ENCODE data around the gene JARID2. TPM values are rescaled to one million over a fixed set of nuclear protein-coding genes. Genes with fewer than 3 reads are reported as not detected.

Gene JARID2
- total RNA-seq, 2 experiments from 2014 or later: 19.0 to 19.5 TPM

GRCh38 chr6:15395087-15395486 lies 149.2 kb downstream of the JARID2 start:
- TF ChIP-seq EZH2phosphoT487 (IDR thresholded peaks at IDR 0.05; ENCODE audit: borderline replicate concordance, low read depth, low read length): no peak
- no peak for TF ChIP-seq CTCF (conservative IDR thresholded peaks at IDR 0.05; ENCODE audit: low read length)
- no peak overlapping the region for H3K4me3 ChIP-seq (ENCODE audit: low read depth, low read length, poor library complexity, severe bottlenecking)
- H3K79me2 ChIP-seq (ENCODE audit: insufficient read depth, low read depth, low read length): no peaks in the 10 kb centered on the region
- no peak overlapping the region for H2AFZ ChIP-seq (ENCODE audit: low read length)
- H3K9me3 ChIP-seq (ENCODE audit: low read length): peaks cover 5% of the 10 kb centered on the region; the same call in 1 of the 2 replicates
- H3K27ac ChIP-seq (ENCODE audit: low read depth, low read length, poor library complexity, severe bottlenecking): no peak overlapping the region
- H3K4me2 ChIP-seq (ENCODE audit: low read length): no peak overlapping the region
- peaks cover 6% of the 10 kb centered on the region; the same call in 1 of the 2 replicates for H4K20me1 ChIP-seq (ENCODE audit: insufficient read depth, low read length)
- H3K9me2 ChIP-seq (ENCODE audit: insufficient read depth, low read length): no peaks in the 10 kb centered on the region; the same call in 1 of the 2 replicates
- H3K36me3 ChIP-seq (ENCODE audit: insufficient read depth, low read length): no peaks in the 10 kb centered on the region
- DNase-seq (ENCODE audit: low spot score): no peak
- ChIA-PET POLR2A (interaction anchor here (0.6 to 0.7 kb wide), 2 partner anchors 60 to 892 kb away, joined by 3 to 4 read pairs; no protein-coding TSS in a partner anchor), CTCF (ENCODE audit: unreplicated experiment) (no interaction called here)
- BruUV-seq (replicated peaks): no TSS peak
- intact Hi-C loops (cut with micrococcal nuclease; ENCODE audit: unreplicated experiment): no loop called here
- H3K4me1 ChIP-seq (ENCODE audit: insufficient read depth, low read length, poor library complexity, severe bottlenecking): peaks cover 4% of the 10 kb centered on the region

- Histone ChIP-seq H4K20me1 (ENCODE audit: insufficient read depth, low read length) (peaks cover 3% of the 10 kb centered on the region; the same call in 1 of the 2 replicates), H3K9me2 (ENCODE audit: insufficient read depth, low read length) (no peaks in the 10 kb centered on the region; the same call in 1 of the 2 replicates), H3K27ac (ENCODE audit: low read depth, low read length, poor library complexity, severe bottlenecking) (no peak overlapping the region), H3K79me2 (ENCODE audit: insufficient read depth, low read depth, low read length) (no peaks in the 10 kb centered on the region), H3K36me3 (ENCODE audit: insufficient read depth, low read length) (no peaks in the 10 kb centered on the region), H3K4me2 (ENCODE audit: low read length) (no peak overlapping the region), H3K9me3 (ENCODE audit: low read length) (peaks cover 5% of the 10 kb centered on the region; the same call in 1 of the 2 replicates), H2AFZ (ENCODE audit: low read length) (no peak overlapping the region), H3K4me3 (ENCODE audit: low read depth, low read length, poor library complexity, severe bottlenecking) (no peak overlapping the region), H3K4me1 (ENCODE audit: insufficient read depth, low read length, poor library complexity, severe bottlenecking) (no peaks in the 10 kb centered on the region)
- TF ChIP-seq CTCF (conservative IDR thresholded peaks at IDR 0.05; ENCODE audit: low read length) (no peak), EZH2phosphoT487 (IDR thresholded peaks at IDR 0.05; ENCODE audit: borderline replicate concordance, low read depth, low read length) (no peak)
- ChIA-PET POLR2A (interaction anchor here (1.3 kb wide), 1 partner anchor 10 kb away, joined by 3 read pairs; no protein-coding TSS in a partner anchor), CTCF (ENCODE audit: unreplicated experiment) (no interaction called here)
- BruUV-seq (replicated peaks): no TSS peak
- intact Hi-C loops (cut with micrococcal nuclease; ENCODE audit: unreplicated experiment): no loop called here
- no peak for DNase-seq (ENCODE audit: low spot score)
These were observed 150.9 kb downstream of the JARID2 start for GRCh38 chr6:15396808-15397207.

- Histone ChIP-seq H2AFZ (ENCODE audit: low read length) (no peak overlapping the region), H3K27ac (ENCODE audit: low read depth, low read length, poor library complexity, severe bottlenecking) (no peak overlapping the region), H3K9me3 (ENCODE audit: low read length) (peaks cover under 1% of the 10 kb centered on the region; the same call in 1 of the 2 replicates), H3K79me2 (ENCODE audit: insufficient read depth, low read depth, low read length) (no peaks in the 10 kb centered on the region), H3K36me3 (ENCODE audit: insufficient read depth, low read length) (no peaks in the 10 kb centered on the region), H3K4me3 (ENCODE audit: low read depth, low read length, poor library complexity, severe bottlenecking) (no peak overlapping the region), H3K4me2 (ENCODE audit: low read length) (no peak overlapping the region), H4K20me1 (ENCODE audit: insufficient read depth, low read length) (peaks cover 3% of the 10 kb centered on the region; the same call in 1 of the 2 replicates), H3K9me2 (ENCODE audit: insufficient read depth, low read length) (no peaks in the 10 kb centered on the region; the same call in 1 of the 2 replicates), H3K4me1 (ENCODE audit: insufficient read depth, low read length, poor library complexity, severe bottlenecking) (no peaks in the 10 kb centered on the region)
- DNase-seq (ENCODE audit: low spot score): no peak
- ChIA-PET POLR2A (no interaction called here), CTCF (ENCODE audit: unreplicated experiment) (no interaction called here)
- no TSS peak for BruUV-seq (replicated peaks)
- TF ChIP-seq EZH2phosphoT487 (IDR thresholded peaks at IDR 0.05; ENCODE audit: borderline replicate concordance, low read depth, low read length) (no peak), CTCF (conservative IDR thresholded peaks at IDR 0.05; ENCODE audit: low read length) (no peak)
- intact Hi-C loops (cut with micrococcal nuclease; ENCODE audit: unreplicated experiment): no loop called here
These were observed 152.9 kb downstream of the JARID2 start for GRCh38 chr6:15398633-15399275.
